ENCODE results near the gene FAF2. TPM values are rescaled to one million over a fixed set of nuclear protein-coding genes. Genes with fewer than 3 reads are reported as not detected.
"Not testable (repeated sequence)": the region's sequence is repeated elsewhere in the genome, so short reads cannot be mapped to it uniquely, and the experiment has no call there.

Gene FAF2
- total and polyA plus RNA-seq, 3 experiments from 2014 or later, result 13.5 to 45.2 (median 45.1) TPM

- Mint-ChIP-seq H3K27ac (peak overlapping the region; percentile 24 to 87 (median 52)), H3K9me3 (no peaks in the 10 kb centered on the region), H3K4me1 (peaks cover 42 to 77% (median 45%) of the 10 kb centered on the region in 3 donors), H3K4me3 (peak overlapping the region in 4 of 7 donors; percentile 34 to 77 (median 66)), H3K36me3 (peaks cover 0 to under 1% (median 0%) of the 10 kb centered on the region in 3 donors), H3K27me3 (no peaks in the 10 kb centered on the region)
- CTCF ChIA-PET, result interaction anchor here (0.9 to 1.3 kb wide), 3 partner anchors 20 to 134 kb away, joined by 3 to 4 read pairs (median 4); partner anchors contain the start of gene CLTB
- H3K4me1 ChIP-seq (ENCODE audit: insufficient read depth, low read length), result peaks cover 48% of the 10 kb centered on the region
- no peaks in the 10 kb centered on the region for H3K36me3 ChIP-seq (ENCODE audit: insufficient read depth, low read length)
- no peaks in the 10 kb centered on the region for H3K27me3 ChIP-seq (ENCODE audit: insufficient read depth, low read length, poor library complexity, severe bottlenecking)
- H3K9me3 ChIP-seq (ENCODE audit: low read length), result no peaks in the 10 kb centered on the region
- POLR2A ChIA-PET, result interaction anchor here (0.6 to 2.3 kb wide), 4 partner anchors 13 to 103 kb away, joined by 3 to 10 read pairs (median 6); partner anchors contain the start of genes FAF2 and RNF44
- H3K27ac ChIP-seq (ENCODE audit: low read depth, low read length), result no peak overlapping the region
- no peak for DNase-seq
- no peak overlapping the region for H3K4me3 ChIP-seq (ENCODE audit: low read length)
Measured at GRCh38 chr5:176550275-176550831, 102.2 kb downstream of the FAF2 start.

GRCh38 chr5:176550937-176551336 is 102.8 kb downstream of the FAF2 start:
- H3K9me3 ChIP-seq (ENCODE audit: low read length); H3K27ac ChIP-seq (ENCODE audit: low read depth, low read length); H3K27me3 ChIP-seq (ENCODE audit: insufficient read depth, low read length, poor library complexity, severe bottlenecking); H3K36me3 ChIP-seq (ENCODE audit: insufficient read depth, low read length); DNase-seq; H3K27me3 Mint-ChIP-seq; H3K9me3 Mint-ChIP-seq; H3K4me3 ChIP-seq (ENCODE audit: low read length); H3K36me3 Mint-ChIP-seq: not testable (repeated sequence)
- H3K4me3 Mint-ChIP-seq, result peak overlapping the region in 5 of 7 donors; percentile 33 to 77 (median 66)
- H3K4me1 ChIP-seq (ENCODE audit: insufficient read depth, low read length), result peaks cover 49% of the 10 kb centered on the region
- H3K27ac Mint-ChIP-seq, result peak overlapping the region in 7 of 8 donors; percentile 24 to 80 (median 73)
- CTCF ChIA-PET, result interaction anchor here (0.9 to 1.1 kb wide), 2 partner anchors 21 to 134 kb away, joined by 3 to 4 read pairs; partner anchors contain the start of gene CLTB
- POLR2A ChIA-PET, result interaction anchor here (0.6 to 1.0 kb wide), 2 partner anchors 18 to 40 kb away, joined by 3 read pairs; no protein-coding TSS in a partner anchor
- H3K4me1 Mint-ChIP-seq, result peaks cover 43 to 77% (median 45%) of the 10 kb centered on the region in 3 donors

GRCh38 chr5:176552332-176552869 is 104.2 kb downstream of the FAF2 start:
- no peaks in the 10 kb centered on the region for H3K9me3 ChIP-seq (ENCODE audit: low read length)
- DNase-seq, result no peak
- ChIA-PET POLR2A (interaction anchor here (1.4 kb wide), 1 partner anchor 9 kb away, joined by 7 read pairs; no protein-coding TSS in a partner anchor), CTCF (interaction anchor here (1.3 kb wide), 1 partner anchor 8 kb away, joined by 3 read pairs; no protein-coding TSS in a partner anchor)
- peaks cover 44 to 74% (median 48%) of the 10 kb centered on the region in 3 donors for H3K4me1 Mint-ChIP-seq
- H3K9me3 Mint-ChIP-seq, result no peaks in the 10 kb centered on the region
- no peak overlapping the region for H3K27ac ChIP-seq (ENCODE audit: low read depth, low read length)
- H3K27ac Mint-ChIP-seq, result peak overlapping the region in 2 of 8 donors; percentile 54 to 64
- H3K4me3 Mint-ChIP-seq, result no peak overlapping the region
- H3K27me3 Mint-ChIP-seq, result no peaks in the 10 kb centered on the region
- H3K4me3 ChIP-seq (ENCODE audit: low read length), result no peak overlapping the region
- no peaks in the 10 kb centered on the region for H3K27me3 ChIP-seq (ENCODE audit: insufficient read depth, low read length, poor library complexity, severe bottlenecking)
- no peaks in the 10 kb centered on the region for H3K36me3 ChIP-seq (ENCODE audit: insufficient read depth, low read length)
- H3K36me3 Mint-ChIP-seq, result no peaks in the 10 kb centered on the region
- H3K4me1 ChIP-seq (ENCODE audit: insufficient read depth, low read length), result peaks cover 61% of the 10 kb centered on the region

- Mint-ChIP-seq H3K4me1 (peaks cover 37 to 65% (median 39%) of the 10 kb centered on the region in 3 donors), H3K27ac (peak overlapping the region in 7 of 8 donors; percentile 33 to 95 (median 47)), H3K27me3 (no peaks in the 10 kb centered on the region), H3K36me3 (no peaks in the 10 kb centered on the region), H3K4me3 (peak overlapping the region in 3 of 7 donors; percentile 14 to 61 (median 38)), H3K9me3 (no peaks in the 10 kb centered on the region)
- Histone ChIP-seq H3K4me1 (ENCODE audit: insufficient read depth, low read length) (peaks cover 53% of the 10 kb centered on the region), H3K36me3 (ENCODE audit: insufficient read depth, low read length) (no peaks in the 10 kb centered on the region), H3K9me3 (ENCODE audit: low read length) (no peaks in the 10 kb centered on the region), H3K27me3 (ENCODE audit: insufficient read depth, low read length, poor library complexity, severe bottlenecking) (no peaks in the 10 kb centered on the region), H3K4me3 (ENCODE audit: low read length) (no peak overlapping the region), H3K27ac (ENCODE audit: low read depth, low read length) (no peak overlapping the region)
- ChIA-PET CTCF (interaction anchor here (1.0 to 2.5 kb wide), 5 partner anchors 9 to 105 kb away, joined by 3 to 10 read pairs (median 3); partner anchors contain the start of gene FAF2), POLR2A (interaction anchor here (1.4 kb wide), 1 partner anchor 10 kb away, joined by 7 read pairs; no protein-coding TSS in a partner anchor)
- DNase-seq, result no peak
Measured at GRCh38 chr5:176553260-176554085, 105.3 kb downstream of the FAF2 start.

GRCh38 chr5:176557846-176558245 is 109.7 kb downstream of the FAF2 start:
- ChIA-PET CTCF (interaction anchor here (0.6 to 1.8 kb wide), 4 partner anchors 15 to 828 kb away, joined by 3 to 7 read pairs (median 4); no protein-coding TSS in a partner anchor), POLR2A (interaction anchor here (0.7 to 1.2 kb wide), 2 partner anchors 14 to 27 kb away, joined by 3 read pairs; no protein-coding TSS in a partner anchor)
- no peak for DNase-seq
- H3K4me3 Mint-ChIP-seq, result no peak overlapping the region
- no peaks in the 10 kb centered on the region for H3K9me3 Mint-ChIP-seq
- H3K27me3 Mint-ChIP-seq, result peaks cover 1 to 4% of the 10 kb centered on the region in 2 donors
- H3K4me3 ChIP-seq (ENCODE audit: low read length), result no peak overlapping the region
- no peaks in the 10 kb centered on the region for H3K9me3 ChIP-seq (ENCODE audit: low read length)
- H3K36me3 Mint-ChIP-seq, result no peaks in the 10 kb centered on the region
- H3K27ac ChIP-seq (ENCODE audit: low read depth, low read length), result no peak overlapping the region
- no peak overlapping the region for H3K27ac Mint-ChIP-seq
- H3K27me3 ChIP-seq (ENCODE audit: insufficient read depth, low read length, poor library complexity, severe bottlenecking), result peaks cover 4% of the 10 kb centered on the region
- H3K4me1 ChIP-seq (ENCODE audit: insufficient read depth, low read length), result peaks cover 56% of the 10 kb centered on the region
- peaks cover 41 to 64% (median 55%) of the 10 kb centered on the region in 3 donors for H3K4me1 Mint-ChIP-seq
- no peaks in the 10 kb centered on the region for H3K36me3 ChIP-seq (ENCODE audit: insufficient read depth, low read length)

Other genes with a start within 250 kb of the FAF2 start
- 10 to 100 TPM; 20.5 to 21.1 TPM for gene SIMC1, start 210.0 kb upstream of the FAF2 start, total RNA-seq
- gene SIMC1, start 210.0 kb upstream of the FAF2 start, polyA plus RNA-seq, result 12.0 TPM
- gene KIAA1191, start 86.6 kb upstream of the FAF2 start, total RNA-seq, result 10 to 100 TPM; 35.6 to 37.0 TPM
- 63.6 TPM for gene KIAA1191, start 86.6 kb upstream of the FAF2 start, polyA plus RNA-seq
- 10 to 100 TPM; 12.9 to 14.0 TPM for gene ARL10, start 82.9 kb upstream of the FAF2 start, total RNA-seq
- gene ARL10, start 82.9 kb upstream of the FAF2 start, polyA plus RNA-seq, result 2.1 TPM
- 100 to 1,000 TPM; 157 to 160 TPM for gene NOP16, start 59.8 kb upstream of the FAF2 start, total RNA-seq
- 33.5 TPM for gene NOP16, start 59.8 kb upstream of the FAF2 start, polyA plus RNA-seq
- 100 to 1,000 TPM in 1 of 2 experiments, 10 to 100 TPM in 1; 98.3 to 101 TPM for gene HIGD2A, start 59.6 kb upstream of the FAF2 start, total RNA-seq
- 221 TPM for gene HIGD2A, start 59.6 kb upstream of the FAF2 start, polyA plus RNA-seq
- 10 to 100 TPM; 62.0 to 66.4 TPM for gene CLTB, start 31.8 kb upstream of the FAF2 start, total RNA-seq
- 96.3 TPM for gene CLTB, start 31.8 kb upstream of the FAF2 start, polyA plus RNA-seq
- 10 to 100 TPM; 54.6 to 56.8 TPM for gene RNF44, start 89.0 kb downstream of the FAF2 start, total RNA-seq
- 4.3 TPM for gene RNF44, start 89.0 kb downstream of the FAF2 start, polyA plus RNA-seq
- gene CDHR2, start 101.0 kb downstream of the FAF2 start, total RNA-seq, result 1 to 10 TPM in 1 of 2 experiments, under 1 TPM in 1; 0.49 to 1.1 TPM
- gene CDHR2, start 101.0 kb downstream of the FAF2 start, polyA plus RNA-seq, result not detected
- gene GPRIN1, start 161.8 kb downstream of the FAF2 start, total RNA-seq, result 1 to 10 TPM; 2.3 to 2.7 TPM
- gene GPRIN1, start 161.8 kb downstream of the FAF2 start, polyA plus RNA-seq, result 0.43 TPM
- not detected for gene SNCB, start 182.1 kb downstream of the FAF2 start, total RNA-seq
- gene SNCB, start 182.1 kb downstream of the FAF2 start, polyA plus RNA-seq, result not detected
- not detected for gene EIF4E1B, start 182.3 kb downstream of the FAF2 start, total RNA-seq
- not detected for gene EIF4E1B, start 182.3 kb downstream of the FAF2 start, polyA plus RNA-seq
- 10 to 100 TPM; 37.4 to 38.8 TPM for gene TSPAN17, start 199.1 kb downstream of the FAF2 start, total RNA-seq
- gene TSPAN17, start 199.1 kb downstream of the FAF2 start, polyA plus RNA-seq, result 26.2 TPM